Measurements from ENCODE around the gene SRXN1. TPM values are rescaled to one million over a fixed set of nuclear protein-coding genes. Genes with fewer than 3 reads are reported as not detected.

The SRXN1 gene
- polyA plus RNA-seq, 1 donor from 2014 or later, result 6.9 TPM

- Histone ChIP-seq H4K20me1 (ENCODE audit: insufficient read depth) (peaks cover 35% of the 10 kb centered on the region), H3K36me3 (ENCODE audit: insufficient read depth, low read length) (peaks cover 5% of the 10 kb centered on the region), H3K9ac (ENCODE audit: low read length) (no peak overlapping the region), H3F3A (ENCODE audit: insufficient read depth, low read length, poor library complexity, severe bottlenecking) (no peaks in the 10 kb centered on the region), H3K9me3 (ENCODE audit: low read length) (no peaks in the 10 kb centered on the region), H3K79me2 (replicated peaks; ENCODE audit: insufficient read depth, low read length) (no peaks in the 10 kb centered on the region), H3K4me2 (ENCODE audit: low read length) (no peak overlapping the region), H2AFZ (ENCODE audit: low read depth, low read length) (no peak overlapping the region), H3K27me3 (ENCODE audit: insufficient read depth, low read depth, low read length) (peaks cover 14% of the 10 kb centered on the region), H3K9me2 (ENCODE audit: insufficient read depth, low read length) (no peaks in the 10 kb centered on the region), H3K4me3 (ENCODE audit: low read length) (no peak overlapping the region), H3K27ac (ENCODE audit: low read length) (no peak overlapping the region)
- peak; percentile 16 for TF ChIP-seq POLR2AphosphoS5 (IDR thresholded peaks at IDR 0.05)
- TF ChIP-seq EZH2 (IDR thresholded peaks at IDR 0.05; ENCODE audit: borderline replicate concordance, insufficient read depth, low read length, poor library complexity, severe bottlenecking), result no peak
These were observed 11.6 kb upstream of the SRXN1 start for GRCh38 chr20:664576-664975.

- no peak overlapping the region for H3K4me2 ChIP-seq (ENCODE audit: low read length)
- H3K9me2 ChIP-seq (ENCODE audit: insufficient read depth, low read length), result no peaks in the 10 kb centered on the region
- H3F3A ChIP-seq (ENCODE audit: insufficient read depth, low read length, poor library complexity, severe bottlenecking), result no peaks in the 10 kb centered on the region
- no peak overlapping the region for H3K4me3 ChIP-seq (ENCODE audit: low read length)
- no peaks in the 10 kb centered on the region for H3K9me3 ChIP-seq (ENCODE audit: low read length)
- TF ChIP-seq, protein P1, sequence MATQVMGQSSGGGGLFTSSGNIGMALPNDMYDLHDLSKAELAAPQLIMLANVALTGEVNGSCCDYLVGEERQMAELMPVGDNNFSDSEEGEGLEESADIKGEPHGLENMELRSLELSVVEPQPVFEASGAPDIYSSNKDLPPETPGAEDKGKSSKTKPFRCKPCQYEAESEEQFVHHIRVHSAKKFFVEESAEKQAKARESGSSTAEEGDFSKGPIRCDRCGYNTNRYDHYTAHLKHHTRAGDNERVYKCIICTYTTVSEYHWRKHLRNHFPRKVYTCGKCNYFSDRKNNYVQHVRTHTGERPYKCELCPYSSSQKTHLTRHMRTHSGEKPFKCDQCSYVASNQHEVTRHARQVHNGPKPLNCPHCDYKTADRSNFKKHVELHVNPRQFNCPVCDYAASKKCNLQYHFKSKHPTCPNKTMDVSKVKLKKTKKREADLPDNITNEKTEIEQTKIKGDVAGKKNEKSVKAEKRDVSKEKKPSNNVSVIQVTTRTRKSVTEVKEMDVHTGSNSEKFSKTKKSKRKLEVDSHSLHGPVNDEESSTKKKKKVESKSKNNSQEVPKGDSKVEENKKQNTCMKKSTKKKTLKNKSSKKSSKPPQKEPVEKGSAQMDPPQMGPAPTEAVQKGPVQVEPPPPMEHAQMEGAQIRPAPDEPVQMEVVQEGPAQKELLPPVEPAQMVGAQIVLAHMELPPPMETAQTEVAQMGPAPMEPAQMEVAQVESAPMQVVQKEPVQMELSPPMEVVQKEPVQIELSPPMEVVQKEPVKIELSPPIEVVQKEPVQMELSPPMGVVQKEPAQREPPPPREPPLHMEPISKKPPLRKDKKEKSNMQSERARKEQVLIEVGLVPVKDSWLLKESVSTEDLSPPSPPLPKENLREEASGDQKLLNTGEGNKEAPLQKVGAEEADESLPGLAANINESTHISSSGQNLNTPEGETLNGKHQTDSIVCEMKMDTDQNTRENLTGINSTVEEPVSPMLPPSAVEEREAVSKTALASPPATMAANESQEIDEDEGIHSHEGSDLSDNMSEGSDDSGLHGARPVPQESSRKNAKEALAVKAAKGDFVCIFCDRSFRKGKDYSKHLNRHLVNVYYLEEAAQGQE (IDR thresholded peaks at IDR 0.05; ENCODE audit: borderline replicate concordance), result no peak
- TF ChIP-seq EP300 (conservative IDR thresholded peaks at IDR 0.05; ENCODE audit: poor library complexity, severe bottlenecking) (no peak), MXI1 (conservative IDR thresholded peaks at IDR 0.05; ENCODE audit: poor library complexity, severe bottlenecking) (no peak), TAF1 (IDR thresholded peaks at IDR 0.05; ENCODE audit: low read depth) (no peak), EZH2 (IDR thresholded peaks at IDR 0.05; ENCODE audit: borderline replicate concordance, insufficient read depth, low read length, poor library complexity, severe bottlenecking) (no peak), SMC3 (conservative IDR thresholded peaks at IDR 0.05; ENCODE audit: poor library complexity) (no peak), RAD21 (conservative IDR thresholded peaks at IDR 0.05) (no peak)
- TF ChIP-seq, protein P2, sequence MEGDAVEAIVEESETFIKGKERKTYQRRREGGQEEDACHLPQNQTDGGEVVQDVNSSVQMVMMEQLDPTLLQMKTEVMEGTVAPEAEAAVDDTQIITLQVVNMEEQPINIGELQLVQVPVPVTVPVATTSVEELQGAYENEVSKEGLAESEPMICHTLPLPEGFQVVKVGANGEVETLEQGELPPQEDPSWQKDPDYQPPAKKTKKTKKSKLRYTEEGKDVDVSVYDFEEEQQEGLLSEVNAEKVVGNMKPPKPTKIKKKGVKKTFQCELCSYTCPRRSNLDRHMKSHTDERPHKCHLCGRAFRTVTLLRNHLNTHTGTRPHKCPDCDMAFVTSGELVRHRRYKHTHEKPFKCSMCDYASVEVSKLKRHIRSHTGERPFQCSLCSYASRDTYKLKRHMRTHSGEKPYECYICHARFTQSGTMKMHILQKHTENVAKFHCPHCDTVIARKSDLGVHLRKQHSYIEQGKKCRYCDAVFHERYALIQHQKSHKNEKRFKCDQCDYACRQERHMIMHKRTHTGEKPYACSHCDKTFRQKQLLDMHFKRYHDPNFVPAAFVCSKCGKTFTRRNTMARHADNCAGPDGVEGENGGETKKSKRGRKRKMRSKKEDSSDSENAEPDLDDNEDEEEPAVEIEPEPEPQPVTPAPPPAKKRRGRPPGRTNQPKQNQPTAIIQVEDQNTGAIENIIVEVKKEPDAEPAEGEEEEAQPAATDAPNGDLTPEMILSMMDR (IDR thresholded peaks at IDR 0.05; ENCODE audit: poor library complexity, severe bottlenecking), result no peak
- no peak overlapping the region for H3K27ac ChIP-seq (ENCODE audit: low read length)
- H3K79me2 ChIP-seq (replicated peaks; ENCODE audit: insufficient read depth, low read length), result no peaks in the 10 kb centered on the region
- no peak overlapping the region for H2AFZ ChIP-seq (ENCODE audit: low read depth, low read length)
- H3K9ac ChIP-seq (ENCODE audit: low read length), result no peak overlapping the region
- peaks cover 5% of the 10 kb centered on the region for H3K36me3 ChIP-seq (ENCODE audit: insufficient read depth, low read length)
- peaks cover 14% of the 10 kb centered on the region for H3K27me3 ChIP-seq (ENCODE audit: insufficient read depth, low read depth, low read length)
- H4K20me1 ChIP-seq (ENCODE audit: insufficient read depth), result peaks cover 31% of the 10 kb centered on the region
These were observed 11.2 kb upstream of the SRXN1 start for GRCh38 chr20:664151-664550.
